ENCODE results near the gene COL4A2. TPM values are rescaled to one million over a fixed set of nuclear protein-coding genes. Genes with fewer than 3 reads are reported as not detected.

COL4A2 gene
- total RNA-seq, result 100 to 1,000 TPM; 419 to 931 (median 555) TPM

DNA sequence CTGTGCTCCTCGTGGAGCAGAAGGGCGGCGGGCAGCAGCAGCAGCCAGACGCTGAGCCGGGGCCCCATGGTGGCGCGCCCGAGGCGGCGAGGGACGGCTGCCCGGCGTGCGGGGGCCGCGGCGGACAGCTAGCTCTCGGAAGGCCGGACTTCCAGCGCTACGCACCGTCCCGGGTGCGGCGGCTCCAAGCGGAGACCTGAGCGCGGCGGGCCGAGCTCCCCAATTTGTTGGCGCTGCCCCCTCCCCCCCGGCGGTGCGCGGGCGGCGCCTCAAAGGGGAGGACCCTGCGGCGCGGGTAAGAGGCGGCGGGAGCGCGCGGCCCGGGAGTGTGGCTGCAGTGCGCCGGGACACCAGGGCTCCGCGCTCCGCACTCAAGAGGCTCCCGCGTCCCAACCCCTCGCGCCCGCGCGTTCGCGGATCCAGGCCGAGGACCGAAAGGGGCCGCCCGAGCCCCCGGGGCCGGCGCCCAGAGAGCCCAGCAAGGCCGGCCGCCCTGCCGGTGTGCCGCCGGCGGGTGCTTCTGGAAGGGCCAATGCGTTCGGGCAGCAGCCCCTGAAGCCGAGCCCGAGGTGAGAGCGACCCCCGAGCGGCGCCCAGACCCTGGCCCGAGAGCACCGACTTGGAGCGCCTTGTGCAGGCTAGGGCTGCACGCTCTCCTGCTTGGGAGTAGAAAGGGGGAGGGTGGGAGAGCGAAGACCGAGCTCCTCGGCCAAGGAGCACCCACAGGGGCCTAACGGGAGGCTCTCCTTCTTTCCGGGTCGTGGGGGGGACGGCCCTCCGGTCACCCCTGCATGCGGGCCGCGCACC lies at the start of gene COL4A2, which contains the start of gene COL4A1:
Gene COL4A2, plus strand, starts transcription at position 325 of the 807 bp plus-strand sequence. CDS start 620 bp downstream, outside the sequence.
Gene COL4A1, minus strand, starts transcription at position 198 of the 807 bp plus-strand sequence. Its CDS starts 130 bp downstream, at position 68.
- intact Hi-C loops (cut with DNase I), result loop anchor here (5.0 kb wide), 2 partner anchors 35 to 110 kb away; no protein-coding TSS in a partner anchor
- no peak for DNase-seq (ENCODE audit: extremely low spot score)
- H3K4me3 ChIP-seq, result peak within 1 kb of the TSS; percentile 93 to 97 (median 94)
- no peaks in the 10 kb centered on the region for H3K9me3 ChIP-seq
- peak; percentile 86 for TF ChIP-seq POLR2A (IDR thresholded peaks at IDR 0.05; ENCODE audit: low read depth)
- TF ChIP-seq, protein P1, sequence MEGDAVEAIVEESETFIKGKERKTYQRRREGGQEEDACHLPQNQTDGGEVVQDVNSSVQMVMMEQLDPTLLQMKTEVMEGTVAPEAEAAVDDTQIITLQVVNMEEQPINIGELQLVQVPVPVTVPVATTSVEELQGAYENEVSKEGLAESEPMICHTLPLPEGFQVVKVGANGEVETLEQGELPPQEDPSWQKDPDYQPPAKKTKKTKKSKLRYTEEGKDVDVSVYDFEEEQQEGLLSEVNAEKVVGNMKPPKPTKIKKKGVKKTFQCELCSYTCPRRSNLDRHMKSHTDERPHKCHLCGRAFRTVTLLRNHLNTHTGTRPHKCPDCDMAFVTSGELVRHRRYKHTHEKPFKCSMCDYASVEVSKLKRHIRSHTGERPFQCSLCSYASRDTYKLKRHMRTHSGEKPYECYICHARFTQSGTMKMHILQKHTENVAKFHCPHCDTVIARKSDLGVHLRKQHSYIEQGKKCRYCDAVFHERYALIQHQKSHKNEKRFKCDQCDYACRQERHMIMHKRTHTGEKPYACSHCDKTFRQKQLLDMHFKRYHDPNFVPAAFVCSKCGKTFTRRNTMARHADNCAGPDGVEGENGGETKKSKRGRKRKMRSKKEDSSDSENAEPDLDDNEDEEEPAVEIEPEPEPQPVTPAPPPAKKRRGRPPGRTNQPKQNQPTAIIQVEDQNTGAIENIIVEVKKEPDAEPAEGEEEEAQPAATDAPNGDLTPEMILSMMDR (IDR thresholded peaks at IDR 0.05), result no peak
- peak in 1 of 2 donors; percentile 96 for TF ChIP-seq POLR2AphosphoS5 (IDR thresholded peaks at IDR 0.05)
- no peak for TF ChIP-seq EP300 (IDR thresholded peaks at IDR 0.05)
- peak within 1 kb of the TSS; percentile 99 for H3K27ac ChIP-seq (replicated peaks in 1 of 4)
- WGBS, result 0% methylated on average over 2 of the region's 96 CpGs
- H3K4me1 ChIP-seq, result peaks cover 50 to 68% (median 63%) of the 10 kb centered on the region in 4 donors
- peaks cover 0 to 5% (median 2%) of the 10 kb centered on the region in 4 donors for H3K27me3 ChIP-seq
- H3K36me3 ChIP-seq, result peaks cover 0 to 11% (median 5%) of the 10 kb centered on the region in 4 donors

GRCh38 chr13:110257408-110257807 lies 49.7 kb upstream of the COL4A2 start:
- intact Hi-C loops (cut with DNase I), result no loop called here
- Histone ChIP-seq H3K4me3 (no peak overlapping the region), H3K27ac (replicated peaks in 1 of 4) (peak overlapping the region; percentile 80 to 91 (median 85)), H3K4me1 (peaks cover 39 to 75% (median 70%) of the 10 kb centered on the region in 4 donors), H3K36me3 (no peaks in the 10 kb centered on the region), H3K9me3 (no peaks in the 10 kb centered on the region), H3K27me3 (no peaks in the 10 kb centered on the region)
- TF ChIP-seq EP300 (IDR thresholded peaks at IDR 0.05), result no peak
- TF ChIP-seq, protein P1 (IDR thresholded peaks at IDR 0.05), result no peak
- no peak for TF ChIP-seq POLR2AphosphoS5 (IDR thresholded peaks at IDR 0.05)
- TF ChIP-seq POLR2A (IDR thresholded peaks at IDR 0.05; ENCODE audit: low read depth), result no peak
- WGBS, result 95% methylated on average over 3 of the region's 3 CpGs
- no peak for DNase-seq (ENCODE audit: extremely low spot score)

DNA sequence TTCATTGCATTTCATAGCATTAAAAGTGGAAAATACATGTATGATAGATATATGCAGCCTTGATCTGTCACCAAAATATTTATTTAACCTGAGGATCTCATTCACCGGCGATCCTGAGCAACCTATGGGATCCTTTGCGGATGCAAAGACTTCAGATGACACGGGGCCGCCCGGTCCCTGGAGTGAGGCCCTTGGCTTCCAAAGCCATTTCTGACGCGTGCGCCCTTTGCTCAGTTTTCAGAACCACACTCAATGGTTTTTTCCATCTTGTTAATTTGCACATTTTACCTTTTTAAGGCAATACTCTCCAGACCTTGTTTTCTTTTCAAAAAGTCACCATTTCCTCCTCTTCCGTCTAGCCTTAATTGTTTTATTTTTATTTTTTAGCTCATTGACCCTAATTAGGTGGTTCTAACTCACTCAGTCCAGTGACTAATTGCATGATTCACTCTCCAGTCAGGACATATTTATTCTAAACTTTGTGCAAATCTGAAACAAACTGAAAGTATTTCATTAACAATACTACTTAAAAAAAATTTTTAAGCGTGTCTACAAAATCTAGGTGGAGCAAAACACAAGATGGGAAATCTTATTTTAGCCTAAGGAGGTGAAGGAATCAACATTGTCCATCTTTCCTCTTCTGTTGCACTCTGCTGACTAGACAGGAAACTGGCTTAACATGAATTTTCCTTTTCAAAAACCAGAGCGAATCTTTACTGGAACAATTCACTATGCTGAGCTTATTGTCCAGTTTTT lies 48.0 kb upstream of the COL4A2 start:
- no peak for DNase-seq (ENCODE audit: extremely low spot score)
- intact Hi-C loops (cut with DNase I), result no loop called here
- TF ChIP-seq POLR2AphosphoS5 (IDR thresholded peaks at IDR 0.05) (peak; percentile 25 to 31), POLR2A (IDR thresholded peaks at IDR 0.05; ENCODE audit: low read depth) (no peak)
- H3K36me3 ChIP-seq, result no peaks in the 10 kb centered on the region
- 65% methylated on average over 12 of the region's 12 CpGs for WGBS
- no peaks in the 10 kb centered on the region for H3K27me3 ChIP-seq
- no peaks in the 10 kb centered on the region for H3K9me3 ChIP-seq
- H3K4me1 ChIP-seq, result peaks cover 53 to 87% (median 83%) of the 10 kb centered on the region in 4 donors
- H3K27ac ChIP-seq (replicated peaks in 1 of 4), result peak overlapping the region; percentile 64 to 88 (median 80)
- H3K4me3 ChIP-seq, result no peak overlapping the region

DNA sequence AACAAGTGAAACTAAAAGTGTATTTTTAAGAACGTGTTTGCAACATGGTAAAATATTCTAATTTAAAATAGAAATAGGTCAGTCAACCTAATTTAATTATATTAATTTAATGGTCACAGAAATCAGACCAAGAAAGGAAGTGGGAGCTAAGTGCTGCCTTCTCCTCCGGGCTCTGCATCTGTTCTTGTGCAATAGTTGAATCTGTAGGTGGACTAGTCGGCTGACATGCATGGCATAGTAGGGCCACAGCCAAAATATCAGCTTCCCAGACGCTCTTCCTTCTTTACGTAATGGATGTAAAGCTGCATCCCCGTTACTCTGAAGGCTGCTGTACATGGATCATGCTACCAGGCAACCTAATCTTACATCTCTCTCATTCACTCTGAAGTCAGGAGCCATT lies 47.4 kb upstream of the COL4A2 start:
- TF ChIP-seq POLR2AphosphoS5 (IDR thresholded peaks at IDR 0.05) (no peak), EP300 (IDR thresholded peaks at IDR 0.05) (no peak), POLR2A (IDR thresholded peaks at IDR 0.05; ENCODE audit: low read depth) (no peak)
- TF ChIP-seq, protein P1 (IDR thresholded peaks at IDR 0.05), result no peak
- H3K4me1 ChIP-seq, result peaks cover 57 to 87% (median 83%) of the 10 kb centered on the region in 4 donors
- H3K27ac ChIP-seq (replicated peaks in 1 of 4), result peak overlapping the region; percentile 64 to 88 (median 80)
- H3K4me3 ChIP-seq, result no peak overlapping the region
- intact Hi-C loops (cut with DNase I), result no loop called here
- H3K27me3 ChIP-seq, result no peaks in the 10 kb centered on the region
- no peaks in the 10 kb centered on the region for H3K9me3 ChIP-seq
- 58% methylated on average over 6 of the region's 6 CpGs for WGBS
- H3K36me3 ChIP-seq, result no peaks in the 10 kb centered on the region
- DNase-seq (ENCODE audit: extremely low spot score), result no peak

Measured in esophagus muscularis mucosa (tissue), 4 donors.